Measurements from ENCODE around the gene USP36.

DNA sequence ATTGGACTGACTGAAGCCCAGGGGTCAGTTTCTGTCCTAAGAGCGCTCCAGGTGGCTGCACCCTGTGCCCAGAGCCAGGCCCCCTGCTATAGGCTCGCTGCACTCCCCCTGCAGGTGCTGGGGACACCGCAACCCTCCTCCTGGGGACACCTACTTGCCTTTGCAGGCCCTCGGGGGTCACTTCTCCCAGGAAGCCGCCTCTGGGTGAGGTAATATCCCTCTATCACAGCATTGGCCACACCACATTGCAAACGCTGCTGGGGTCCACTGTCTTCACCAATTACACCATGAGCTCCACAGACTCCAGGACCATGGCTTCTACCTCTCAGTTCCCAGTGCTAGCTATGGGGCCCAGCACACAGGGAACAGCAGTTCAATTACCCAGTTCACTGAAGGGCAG lies 14.9 kb downstream of the USP36 start:
- TF ChIP-seq, protein P1, sequence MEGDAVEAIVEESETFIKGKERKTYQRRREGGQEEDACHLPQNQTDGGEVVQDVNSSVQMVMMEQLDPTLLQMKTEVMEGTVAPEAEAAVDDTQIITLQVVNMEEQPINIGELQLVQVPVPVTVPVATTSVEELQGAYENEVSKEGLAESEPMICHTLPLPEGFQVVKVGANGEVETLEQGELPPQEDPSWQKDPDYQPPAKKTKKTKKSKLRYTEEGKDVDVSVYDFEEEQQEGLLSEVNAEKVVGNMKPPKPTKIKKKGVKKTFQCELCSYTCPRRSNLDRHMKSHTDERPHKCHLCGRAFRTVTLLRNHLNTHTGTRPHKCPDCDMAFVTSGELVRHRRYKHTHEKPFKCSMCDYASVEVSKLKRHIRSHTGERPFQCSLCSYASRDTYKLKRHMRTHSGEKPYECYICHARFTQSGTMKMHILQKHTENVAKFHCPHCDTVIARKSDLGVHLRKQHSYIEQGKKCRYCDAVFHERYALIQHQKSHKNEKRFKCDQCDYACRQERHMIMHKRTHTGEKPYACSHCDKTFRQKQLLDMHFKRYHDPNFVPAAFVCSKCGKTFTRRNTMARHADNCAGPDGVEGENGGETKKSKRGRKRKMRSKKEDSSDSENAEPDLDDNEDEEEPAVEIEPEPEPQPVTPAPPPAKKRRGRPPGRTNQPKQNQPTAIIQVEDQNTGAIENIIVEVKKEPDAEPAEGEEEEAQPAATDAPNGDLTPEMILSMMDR (conservative IDR thresholded peaks at IDR 0.05; ENCODE audit: low read length), result no peak
- no peak for TF ChIP-seq EZH2phosphoT487 (IDR thresholded peaks at IDR 0.05; ENCODE audit: borderline replicate concordance)

Data from Loucy (cell line).